ENCODE measurements around the gene VHLL.

Gene VHLL

DNA sequence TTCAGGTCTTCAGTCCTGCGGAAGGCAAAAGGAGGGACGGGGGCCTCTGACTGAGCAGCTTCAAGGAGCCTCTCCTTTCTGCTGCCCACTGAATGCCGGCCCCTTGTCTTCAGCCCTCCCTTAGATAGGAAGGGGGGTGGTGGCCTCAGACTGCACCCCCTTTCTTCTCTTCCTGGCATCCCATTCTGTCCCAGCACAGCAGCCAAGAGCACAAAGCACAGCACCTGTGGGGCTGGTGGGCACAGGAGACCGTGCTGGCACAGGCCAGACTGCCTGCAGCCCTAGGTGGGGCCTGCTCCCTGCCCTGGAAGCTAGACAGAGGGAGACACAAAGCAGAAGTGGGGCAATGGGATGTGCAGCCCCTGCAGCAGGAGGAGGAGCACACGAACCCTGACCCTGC lies 49.5 kb downstream of the VHLL start:
- Histone ChIP-seq H3K27ac (no peak overlapping the region), H3K4me3 (ENCODE audit: low read depth, low read length) (no peak overlapping the region), H3K36me3 (peaks cover 56% of the 10 kb centered on the region), H3K9me3 (ENCODE audit: severe bottlenecking) (no peaks in the 10 kb centered on the region), H3K27me3 (ENCODE audit: insufficient read depth, low read depth, severe bottlenecking) (peaks cover 11% of the 10 kb centered on the region)
- TF ChIP-seq, protein P1, sequence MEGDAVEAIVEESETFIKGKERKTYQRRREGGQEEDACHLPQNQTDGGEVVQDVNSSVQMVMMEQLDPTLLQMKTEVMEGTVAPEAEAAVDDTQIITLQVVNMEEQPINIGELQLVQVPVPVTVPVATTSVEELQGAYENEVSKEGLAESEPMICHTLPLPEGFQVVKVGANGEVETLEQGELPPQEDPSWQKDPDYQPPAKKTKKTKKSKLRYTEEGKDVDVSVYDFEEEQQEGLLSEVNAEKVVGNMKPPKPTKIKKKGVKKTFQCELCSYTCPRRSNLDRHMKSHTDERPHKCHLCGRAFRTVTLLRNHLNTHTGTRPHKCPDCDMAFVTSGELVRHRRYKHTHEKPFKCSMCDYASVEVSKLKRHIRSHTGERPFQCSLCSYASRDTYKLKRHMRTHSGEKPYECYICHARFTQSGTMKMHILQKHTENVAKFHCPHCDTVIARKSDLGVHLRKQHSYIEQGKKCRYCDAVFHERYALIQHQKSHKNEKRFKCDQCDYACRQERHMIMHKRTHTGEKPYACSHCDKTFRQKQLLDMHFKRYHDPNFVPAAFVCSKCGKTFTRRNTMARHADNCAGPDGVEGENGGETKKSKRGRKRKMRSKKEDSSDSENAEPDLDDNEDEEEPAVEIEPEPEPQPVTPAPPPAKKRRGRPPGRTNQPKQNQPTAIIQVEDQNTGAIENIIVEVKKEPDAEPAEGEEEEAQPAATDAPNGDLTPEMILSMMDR (IDR thresholded peaks at IDR 0.05; ENCODE audit: low read depth, low read length): no peak
- no peak for DNase-seq

Measured in WERI-Rb-1 (cell line).